ENCODE data around the gene MUC2.
A peak's percentile ranks its signal among the peaks of the same experiment; 100 is the strongest.

Gene MUC2

DNA sequence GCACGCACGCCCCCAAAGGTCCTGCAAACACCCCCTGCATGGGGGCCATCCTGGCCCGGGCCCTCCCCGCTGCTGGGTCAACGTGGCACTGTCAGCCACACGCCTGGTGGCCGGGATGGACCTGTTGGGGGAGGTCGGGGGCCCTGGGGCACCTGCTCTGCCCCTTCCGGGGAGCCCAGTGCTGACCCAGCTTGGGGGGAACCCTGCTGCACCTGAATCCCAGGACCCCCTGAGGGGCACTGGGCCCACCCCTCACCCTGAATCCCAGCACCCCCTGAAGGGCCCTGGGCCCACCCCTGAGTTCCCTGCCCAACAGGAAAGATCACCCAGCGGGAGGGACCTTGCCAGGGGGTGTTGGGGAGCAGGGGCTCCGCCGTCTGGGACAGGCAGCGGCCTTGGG is 37.7 kb upstream of the MUC2 start:
- no peak for DNase-seq (ENCODE audit: low read depth)

DNA sequence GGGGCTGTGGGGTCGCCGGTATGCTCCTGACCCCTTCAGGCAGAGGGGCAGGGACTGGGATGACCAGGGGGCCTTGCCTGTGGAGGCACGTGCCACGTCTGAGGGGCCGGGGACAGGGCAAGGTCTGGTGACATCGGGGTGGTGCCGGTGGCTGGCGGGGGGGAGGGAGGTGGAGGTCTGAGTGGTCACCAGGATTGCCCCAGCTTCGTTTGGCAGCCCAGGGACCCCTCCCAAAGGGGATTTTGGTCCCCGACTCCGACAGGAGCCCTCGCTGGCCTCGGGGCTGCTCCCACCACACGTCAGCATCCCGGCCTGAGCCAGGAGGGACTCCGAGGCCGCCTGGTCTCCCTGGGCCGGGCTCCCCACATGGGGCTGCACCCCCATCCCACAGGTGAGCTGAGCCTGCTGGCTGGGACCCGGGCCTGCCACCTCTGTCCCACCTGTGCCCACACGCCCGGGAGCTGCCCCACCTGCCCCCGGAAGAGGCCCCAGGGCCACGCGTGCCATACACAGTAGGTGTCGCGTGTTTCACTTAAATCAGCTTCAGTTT is 37.1 kb upstream of the MUC2 start:
- DNase-seq (ENCODE audit: low read depth), result no peak

DNA sequence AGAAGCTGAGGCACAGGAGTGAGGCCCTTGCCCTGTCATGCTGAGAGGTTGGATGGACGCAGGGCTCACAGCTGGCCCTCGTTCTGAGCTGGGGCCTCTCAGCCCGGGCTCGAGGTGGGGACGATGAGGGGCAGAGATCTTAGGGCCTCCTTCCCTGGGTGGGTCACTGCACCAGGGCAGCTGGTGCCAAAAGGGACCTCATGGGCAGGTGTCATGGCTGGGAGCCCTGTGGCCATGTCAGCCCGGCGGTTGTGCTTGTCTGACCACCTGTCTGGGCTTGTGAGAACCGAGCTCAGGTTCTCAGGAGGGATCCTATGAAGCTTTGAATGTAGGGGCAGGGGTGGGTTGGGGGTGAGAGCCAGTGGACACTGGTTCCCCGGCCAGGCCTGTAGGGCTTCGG is 36.3 kb upstream of the MUC2 start:
- no peak for DNase-seq (ENCODE audit: low read depth)

DNA sequence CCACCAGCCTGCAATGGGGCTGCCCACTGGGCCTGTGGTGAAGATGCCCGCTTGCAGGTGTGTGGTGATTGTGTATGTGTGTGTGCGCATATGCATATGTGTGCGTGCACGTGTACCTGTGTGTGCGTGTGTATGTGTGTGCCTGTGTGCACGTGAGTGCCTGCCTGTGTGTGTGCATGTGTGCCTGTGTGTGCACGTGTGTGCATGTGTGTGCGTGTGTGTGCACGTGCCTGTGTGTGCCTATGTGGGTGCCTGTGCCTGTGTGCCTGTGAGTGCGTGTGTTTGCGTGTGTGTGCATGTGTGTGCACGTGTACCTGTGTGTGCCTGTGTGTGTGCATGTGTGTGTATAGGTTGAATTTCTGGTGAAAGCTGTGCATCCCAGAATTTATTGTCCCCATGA is 35.8 kb upstream of the MUC2 start:
- no peak for DNase-seq (ENCODE audit: low read depth)

DNA sequence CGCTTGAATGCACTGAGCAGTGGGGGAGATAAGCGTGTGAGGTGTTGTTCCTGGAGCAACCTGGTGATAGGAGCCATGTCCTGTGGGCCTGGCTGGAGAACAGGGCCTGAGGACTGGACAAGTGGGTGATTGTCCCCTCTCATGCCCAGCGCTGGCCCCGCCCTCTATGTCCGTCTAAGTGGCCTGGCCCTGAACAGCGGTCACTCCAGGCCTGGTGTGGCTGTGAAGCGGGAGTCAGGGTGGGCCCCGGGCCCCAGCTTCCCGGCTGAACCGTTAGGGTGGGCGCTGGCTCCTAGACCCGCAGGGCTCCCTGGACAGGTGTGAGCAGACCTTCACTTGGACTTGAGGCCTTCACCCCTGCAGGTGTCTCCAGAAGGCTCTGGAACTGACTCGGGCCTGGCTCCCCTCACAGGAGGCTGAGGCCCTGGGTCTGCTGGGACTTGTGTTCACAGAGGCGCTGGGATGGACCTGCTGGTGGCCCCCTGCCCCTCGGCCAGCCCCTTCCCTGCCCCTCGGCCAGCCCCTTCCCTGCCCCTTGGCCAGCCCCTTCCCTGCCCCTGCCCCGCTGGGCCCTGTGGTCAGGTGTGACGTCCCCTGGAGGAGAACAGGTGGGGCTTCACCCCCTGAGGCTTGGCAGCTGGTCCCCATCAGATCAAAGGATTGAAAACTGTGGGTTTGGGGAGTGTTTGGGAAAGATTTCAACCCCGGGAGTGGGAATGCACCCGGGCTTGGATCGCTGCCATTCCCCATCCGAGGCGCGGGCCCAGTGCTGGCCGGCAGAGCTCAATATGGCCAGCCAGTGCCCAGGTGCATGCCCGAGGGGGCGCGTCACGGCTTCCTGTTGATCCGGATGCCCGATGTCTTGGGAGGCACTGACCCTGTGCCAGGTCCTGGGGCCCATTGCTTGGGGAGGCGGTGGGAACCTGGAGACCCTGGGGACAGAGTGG is 34.9 kb upstream of the MUC2 start:
- DNase-seq (ENCODE audit: low read depth), result no peak

DNA sequence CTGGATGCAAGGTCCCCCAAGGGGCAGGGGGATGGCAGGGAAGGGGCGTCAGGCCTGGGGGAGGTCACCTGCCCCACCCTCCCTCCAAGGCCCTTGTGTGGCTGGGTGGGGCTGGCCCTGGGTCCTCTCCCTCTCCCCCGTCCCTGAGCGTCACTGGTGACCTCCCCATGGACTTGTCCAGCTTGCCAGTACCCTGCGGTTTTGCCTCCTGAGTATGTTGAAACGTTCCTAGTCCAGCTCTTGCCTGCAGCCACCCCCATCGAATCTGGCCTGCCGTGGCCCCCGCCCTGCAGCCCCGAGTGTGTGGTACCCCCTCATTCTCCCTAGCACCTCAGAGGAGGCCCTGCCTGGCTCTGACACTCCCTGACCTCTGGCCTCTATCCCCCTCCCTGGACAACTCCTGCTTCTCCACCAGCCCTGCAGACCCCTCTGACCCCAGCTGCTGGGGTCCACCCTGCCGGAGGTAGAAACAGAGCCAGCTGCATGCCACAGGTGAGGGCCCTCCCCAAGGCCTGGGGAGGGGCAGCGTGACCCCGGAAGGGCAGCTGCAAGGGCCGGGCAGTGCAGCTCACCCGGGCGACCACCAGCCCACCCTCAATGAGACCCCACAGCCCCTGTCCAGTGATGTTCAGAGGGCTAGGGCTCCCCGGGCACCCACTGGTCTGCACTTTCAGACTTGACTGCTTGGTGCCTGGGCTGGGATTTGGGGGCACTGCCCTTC is 34.1 kb upstream of the MUC2 start:
- DNase-seq (ENCODE audit: low read depth), result no peak

DNA sequence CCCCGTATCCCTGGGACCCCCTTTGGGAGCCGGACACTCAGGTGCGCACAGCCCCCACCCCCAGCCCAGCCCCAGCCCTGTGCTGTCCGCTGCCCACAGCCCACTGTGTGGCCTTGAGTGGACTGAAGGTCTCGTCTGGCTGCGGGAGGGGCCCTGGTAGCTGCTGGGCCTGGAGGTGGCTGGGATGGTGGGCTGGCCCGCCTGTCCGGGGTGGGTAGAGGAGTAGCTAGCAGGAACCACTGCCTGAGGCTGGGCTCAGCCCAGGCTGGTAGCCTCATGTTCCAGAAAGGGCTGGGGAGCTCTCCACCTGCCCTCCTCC is 33.6 kb upstream of the MUC2 start:
- DNase-seq (ENCODE audit: low read depth), result no peak

DNA sequence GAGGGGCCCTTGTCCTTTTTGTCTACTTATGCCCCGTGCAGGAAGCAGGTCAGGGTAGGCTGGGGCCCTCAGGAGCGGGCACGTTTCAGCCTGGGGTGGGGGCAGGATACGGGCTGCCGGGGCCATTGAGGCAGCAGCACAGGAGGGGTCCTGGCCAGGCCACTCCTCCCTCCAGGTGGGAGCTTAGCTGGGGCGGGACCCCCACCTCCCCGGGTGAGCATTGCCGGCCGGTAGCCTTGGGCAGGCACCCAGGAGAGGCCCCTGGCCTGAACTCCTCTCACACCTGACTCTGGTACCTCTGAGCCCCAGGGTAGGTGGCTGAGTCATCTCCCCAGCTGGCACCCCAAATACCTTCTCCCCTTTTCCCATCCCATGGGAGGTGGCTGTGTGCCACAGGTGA is 33.2 kb upstream of the MUC2 start:
- DNase-seq (ENCODE audit: low read depth), result no peak

DNA sequence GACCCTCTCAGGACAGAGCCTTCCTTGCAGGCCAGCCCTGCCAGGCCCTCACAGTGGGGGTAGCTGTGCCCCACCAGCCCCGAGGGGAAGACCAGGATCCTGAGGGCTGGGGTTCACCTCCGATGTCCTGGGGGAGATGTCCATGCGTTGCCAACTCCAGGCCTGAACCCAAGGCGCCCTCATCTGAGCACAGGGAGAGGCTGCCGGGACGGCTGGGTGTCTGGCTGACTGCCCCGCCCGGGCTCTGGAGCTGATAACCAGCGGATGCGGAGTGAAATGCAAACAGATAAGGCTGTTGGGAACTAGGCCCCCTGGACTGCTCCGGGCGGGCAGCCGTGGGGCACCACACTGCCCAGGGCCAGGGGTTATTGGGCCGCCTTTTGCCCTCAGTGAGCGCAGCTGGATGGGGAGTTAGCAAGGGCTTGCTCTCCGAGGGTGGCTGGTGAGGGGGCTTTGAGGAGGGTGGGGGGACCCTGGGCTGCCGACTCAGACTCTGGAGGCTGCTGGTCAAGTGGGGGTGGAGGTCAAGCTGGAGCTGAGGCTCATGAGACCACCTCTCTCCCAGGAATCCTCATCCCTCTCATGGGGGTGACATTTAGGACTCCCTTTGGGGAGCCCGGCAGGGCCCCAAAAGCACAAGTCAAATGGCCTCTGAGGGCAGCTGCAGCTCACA is 32.6 kb upstream of the MUC2 start:
- peak; percentile 27 for DNase-seq (ENCODE audit: low read depth)

DNA sequence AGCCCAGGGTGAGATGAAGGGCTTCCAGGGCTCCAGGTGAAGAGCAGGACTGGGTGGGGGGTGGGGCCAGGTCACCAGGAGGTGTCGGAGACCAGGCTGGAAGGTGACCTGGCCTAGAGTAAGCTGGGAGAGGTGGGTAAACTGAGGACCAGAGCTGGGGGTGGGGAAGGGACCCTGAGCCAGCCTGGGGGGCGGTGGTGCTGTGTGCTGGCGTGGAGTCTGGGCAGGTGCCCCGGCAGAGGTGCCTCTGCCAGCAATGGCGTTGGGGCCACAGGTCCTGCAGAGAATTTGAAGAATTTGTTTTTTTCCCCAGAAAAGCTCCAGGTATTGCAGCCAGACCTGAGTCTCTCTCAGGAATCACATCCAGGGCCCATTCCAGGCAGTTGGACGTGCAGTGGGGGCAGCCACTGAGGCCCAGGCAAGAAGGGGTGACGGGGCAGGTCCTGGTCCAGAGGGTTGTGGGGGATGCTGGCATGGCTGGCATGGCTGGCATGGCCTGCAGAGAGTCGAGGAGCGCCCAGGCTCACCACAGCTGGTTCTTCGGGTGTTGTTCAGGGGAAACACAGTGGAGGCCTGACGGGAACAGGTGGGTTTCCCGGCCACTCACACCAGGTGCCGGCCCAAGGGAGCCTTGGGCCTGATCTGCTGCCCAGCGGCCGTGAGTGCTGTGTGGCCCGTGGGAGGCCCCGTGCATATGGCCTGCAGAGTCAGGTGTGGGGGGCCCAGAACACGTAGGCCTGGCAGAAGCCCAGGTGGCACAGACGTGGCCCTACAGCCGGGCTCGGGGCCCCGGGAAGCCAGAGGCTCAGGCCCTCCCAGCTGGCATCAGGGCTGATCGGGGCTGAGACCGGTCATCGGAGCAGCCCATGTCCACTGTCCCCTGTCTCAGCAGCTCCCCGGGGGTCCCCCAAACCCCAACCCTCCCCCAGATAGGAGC is 31.8 kb upstream of the MUC2 start:
- DNase-seq (ENCODE audit: low read depth), result no peak

DNA sequence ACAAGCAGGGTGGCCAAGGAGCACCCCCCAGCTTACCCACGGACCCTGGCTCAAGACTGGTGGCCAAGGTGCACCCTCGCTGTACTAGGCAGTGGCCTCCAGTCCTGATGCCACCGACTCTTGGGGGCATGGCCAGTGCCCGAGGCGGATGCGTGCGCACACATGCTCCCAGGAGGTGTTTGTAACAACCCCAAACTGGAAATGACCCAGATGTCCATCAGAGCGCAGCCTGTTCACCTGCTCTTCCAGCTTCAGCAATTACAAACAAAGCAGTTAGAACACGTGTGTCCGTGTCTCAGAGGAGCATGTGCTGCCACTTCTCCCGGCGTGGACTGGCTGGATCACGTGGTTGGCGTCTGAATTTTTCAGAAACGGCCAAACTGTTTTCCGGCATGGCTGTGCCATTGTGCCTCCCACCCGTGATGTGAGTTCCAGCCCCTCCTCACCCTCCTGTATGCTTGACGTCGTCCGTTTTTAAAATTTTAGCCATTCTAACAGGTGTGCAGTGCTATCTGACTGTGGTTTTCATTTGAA is 31.0 kb upstream of the MUC2 start:
- DNase-seq (ENCODE audit: low read depth), result no peak

DNA sequence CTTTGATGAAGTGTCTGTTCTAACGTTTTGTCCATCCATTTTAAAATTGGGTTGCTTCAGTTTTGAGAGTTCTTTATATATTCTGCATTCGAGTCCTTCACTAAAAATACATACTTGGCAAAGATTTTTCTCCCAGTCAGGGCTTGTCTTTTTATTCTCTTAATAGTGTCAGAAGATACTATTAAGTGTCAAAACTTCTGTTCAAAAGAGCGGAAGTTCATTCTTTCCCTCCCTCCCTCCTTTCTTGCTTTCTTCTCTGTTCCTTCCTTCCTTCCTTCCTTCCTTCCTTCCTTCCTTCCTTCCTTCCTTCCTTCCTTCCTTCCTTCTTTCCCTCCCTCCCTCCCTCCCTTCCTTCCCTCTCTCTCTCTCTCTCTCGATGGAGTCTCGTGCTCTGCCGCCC is 30.5 kb upstream of the MUC2 start:
- no peak for DNase-seq (ENCODE audit: low read depth)

DNA sequence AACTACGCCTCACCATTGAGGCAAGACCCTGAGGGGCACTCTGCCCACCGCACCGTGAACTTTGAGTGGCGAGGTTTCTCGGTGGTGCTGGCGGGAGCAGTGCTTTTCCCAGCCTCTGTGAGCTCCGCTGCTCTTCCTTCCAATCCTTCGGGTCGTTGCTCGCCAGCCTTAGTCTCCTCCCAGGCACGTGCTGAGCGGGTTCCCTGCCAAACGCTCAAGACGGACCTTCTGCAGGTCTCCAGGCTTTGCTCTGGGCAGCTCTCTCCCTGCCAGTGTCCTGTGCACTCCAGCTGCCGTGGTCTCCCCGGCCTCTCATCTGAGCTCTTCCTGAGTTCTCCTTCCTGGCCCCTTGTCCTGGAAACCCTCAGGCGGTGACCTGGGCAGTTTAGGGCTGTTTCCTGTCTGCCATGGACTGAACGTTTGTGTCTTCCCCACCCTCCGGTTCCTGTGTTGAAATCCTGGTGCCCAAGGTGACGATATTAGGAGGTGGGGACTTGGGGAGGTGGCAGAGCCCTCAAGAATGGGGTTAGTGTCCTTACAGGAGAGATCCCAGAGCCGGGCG is 27.0 kb upstream of the MUC2 start:
- no peak for DNase-seq (ENCODE audit: low read depth)

DNA sequence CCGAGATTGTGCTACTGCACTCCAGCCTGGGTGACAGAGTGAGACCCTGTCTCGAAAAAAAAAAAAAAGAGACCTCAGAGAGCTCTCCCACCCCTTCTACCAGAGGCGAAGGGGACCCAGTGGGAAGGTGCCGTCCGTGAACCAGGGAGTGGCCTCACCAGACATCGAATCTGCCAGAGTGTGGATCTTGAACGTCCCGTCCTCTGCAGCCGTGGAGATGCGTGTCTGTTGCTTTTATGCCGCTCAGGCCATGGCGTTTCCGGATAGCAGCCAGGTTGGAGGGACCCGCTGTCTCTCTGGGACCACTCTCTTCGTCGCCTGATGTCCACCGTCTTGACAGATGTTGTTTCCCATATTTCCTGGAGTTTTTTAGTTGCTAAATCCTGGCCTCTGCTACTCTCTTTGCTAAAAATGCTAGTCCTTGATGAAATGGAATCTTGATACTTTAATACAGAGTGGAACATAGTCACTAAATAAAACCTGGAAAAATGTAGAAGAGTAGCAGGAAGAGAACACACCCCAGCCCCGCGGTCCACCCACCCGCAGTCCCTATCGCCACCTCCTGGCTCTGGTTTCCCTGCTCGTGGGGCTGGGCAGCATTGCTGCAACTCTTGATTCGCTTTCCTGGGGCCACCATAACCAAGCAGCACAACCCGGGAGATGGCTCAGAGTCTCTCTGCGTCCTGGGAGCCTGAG is 26.2 kb upstream of the MUC2 start:
- DNase-seq (ENCODE audit: low read depth), result no peak

DNA sequence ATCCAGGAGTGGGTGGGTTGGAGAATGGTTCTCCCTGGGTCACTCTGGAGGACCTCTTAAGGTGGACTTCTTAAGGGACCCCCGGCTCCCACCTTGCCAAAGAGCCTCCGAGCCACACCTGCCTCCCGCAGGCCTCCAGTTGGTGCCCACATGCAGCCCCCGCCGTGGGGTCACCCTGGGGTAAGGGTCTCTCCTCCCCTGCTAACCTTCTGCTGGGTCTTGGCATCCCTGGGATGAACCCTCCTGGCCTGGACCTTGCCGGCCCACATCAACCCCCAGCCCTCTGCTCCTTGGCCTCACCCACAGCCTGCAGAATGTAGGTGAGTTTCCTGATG is 25.6 kb upstream of the MUC2 start:
- DNase-seq (ENCODE audit: low read depth), result no peak

DNA sequence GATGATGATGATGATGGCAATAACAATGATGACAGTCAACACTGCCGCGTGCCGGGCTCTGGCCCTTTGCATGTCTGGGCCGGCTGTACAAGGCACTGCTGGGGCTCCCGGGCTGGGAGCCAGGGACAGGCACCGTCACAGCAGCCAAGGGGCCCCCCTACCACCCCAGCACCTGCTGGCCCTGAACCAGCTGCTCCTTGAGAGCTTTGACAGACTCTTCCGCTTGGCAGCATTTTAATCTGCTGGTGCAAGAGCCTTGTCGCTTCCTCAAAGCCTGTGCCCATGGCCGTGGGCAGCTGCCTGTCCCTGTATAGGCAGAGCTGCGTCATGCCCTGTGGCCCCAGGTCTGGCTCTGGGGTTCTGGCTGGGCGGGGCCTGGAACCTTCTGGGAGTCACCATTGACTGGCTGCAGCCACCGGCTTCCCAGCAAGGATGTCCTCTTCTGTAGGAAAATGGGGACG is 25.2 kb upstream of the MUC2 start:
- no peak for DNase-seq (ENCODE audit: low read depth)

DNA sequence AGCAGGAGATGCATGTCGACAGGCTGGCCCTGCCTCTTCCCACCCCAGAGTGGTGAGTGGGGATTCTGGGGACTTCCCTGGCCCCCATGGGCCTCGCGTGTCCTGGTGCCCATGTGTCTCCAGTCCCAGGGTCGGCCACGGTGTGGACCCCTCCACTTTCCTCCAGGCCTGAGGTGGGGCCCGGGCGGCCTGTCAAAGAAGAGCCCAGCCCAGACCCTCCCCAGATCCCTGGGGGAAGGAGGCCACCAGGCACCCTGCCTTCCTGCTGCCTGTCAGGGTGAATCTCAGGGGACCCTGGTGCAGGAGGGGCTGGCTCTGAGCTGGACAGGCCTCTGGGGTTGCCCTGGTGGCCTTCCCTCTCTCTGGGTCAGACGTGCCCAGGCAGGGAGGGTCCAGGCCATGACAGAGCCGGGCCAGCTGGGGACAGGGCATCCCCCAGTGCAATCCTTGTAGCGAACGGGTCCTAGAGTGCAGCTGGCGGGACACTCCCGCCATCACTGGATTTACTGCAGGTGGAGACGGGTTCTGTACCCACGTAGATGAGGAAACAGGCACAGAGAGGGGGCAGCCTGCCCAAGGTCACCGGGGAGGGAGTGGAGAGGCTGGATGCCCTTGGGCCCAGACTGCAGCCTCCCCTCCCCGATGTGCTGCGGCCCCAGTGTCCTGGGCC is 24.6 kb upstream of the MUC2 start:
- no peak for DNase-seq (ENCODE audit: low read depth)

DNA sequence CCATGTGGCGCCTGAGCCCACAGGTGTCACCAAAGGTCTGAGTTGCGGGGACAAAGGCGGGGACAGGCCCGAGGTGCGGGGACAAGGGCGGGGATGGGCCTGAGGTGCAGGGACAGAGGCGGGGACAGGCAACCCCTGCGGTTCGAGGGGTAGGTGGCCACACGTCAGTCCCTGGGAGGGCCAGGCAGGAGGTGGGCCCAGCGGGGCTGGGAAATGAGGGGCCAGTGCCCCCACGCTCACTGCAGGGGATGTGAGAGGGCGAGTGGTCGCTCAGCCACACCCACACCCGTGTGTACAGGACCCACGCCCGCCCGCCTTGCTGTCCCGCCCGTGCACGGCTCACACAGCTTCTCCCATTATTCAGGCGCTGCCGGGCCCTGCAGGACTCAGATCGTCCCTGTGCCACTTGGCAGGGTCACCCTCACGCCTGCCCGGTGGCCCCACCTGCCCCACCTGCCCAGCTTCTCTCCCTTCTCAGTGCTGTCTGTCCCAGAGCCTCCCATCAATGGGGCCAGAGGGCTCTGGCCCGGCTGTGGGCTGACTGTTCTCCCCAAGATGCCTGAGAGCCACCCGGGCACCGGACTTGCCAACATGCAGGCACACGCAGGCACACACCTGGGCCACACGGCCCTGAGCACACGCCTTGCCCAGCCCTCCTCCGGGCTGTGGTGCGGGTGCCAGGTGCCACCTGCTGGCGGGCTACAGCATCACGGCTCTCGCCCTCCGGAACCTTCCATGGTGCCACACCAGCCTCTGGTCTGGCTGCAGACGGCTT is 23.9 kb upstream of the MUC2 start:
- peak; percentile 36 for DNase-seq (ENCODE audit: low read depth)

All from amniotic epithelial cell (primary cell).